HCT116 (cell line): ENCODE measurements around the gene IYD. TPM values are rescaled to one million over a fixed set of nuclear protein-coding genes. Genes with fewer than 3 reads are reported as not detected.

ENCODE experiments used
- ATAC-seq: fragments of 200-7000 bp; cut with Tn5 transposase; 2 replicates; pipeline ENCODE4 v1.9.1; 2020; ENCODE audit warnings: mild to moderate bottlenecking, moderate library complexity
- Bru-seq: library from RNA; stranded (reverse); fragments of 400-500 nt; gene quantifications from one replicate; lab custom pipeline; 2021; lab: Mats Ljungman, UMichigan
- BruChase-seq, 2 experiments: library from RNA; stranded (reverse); fragments of 400-500 nt; gene quantifications; one replicate each; lab custom pipeline; 2021; lab: Mats Ljungman, UMichigan
- BruUV-seq: library from RNA; stranded (reverse); fragments of 400-500 nt; replicated peaks from 2 replicates; lab custom pipeline; 2021; lab: Mats Ljungman, UMichigan
- CTCF ChIA-PET: fragments of 300-600 bp; sonication (Branson Sonifier 250); formaldehyde crosslinking; loops from one replicate; lab custom pipeline; 2021; ENCODE audit warnings: antibody characterized with exemption; lab: Charles Lee
- POLR2A ChIA-PET: fragments of 300-600, 350-600 bp; sonication (Branson Sonifier 250); formaldehyde crosslinking; loops from one replicate; lab custom pipeline; 2021; ENCODE audit warnings: antibody characterized with exemption; lab: Charles Lee
- RAD21 ChIA-PET, 2 experiments: fragments of 300-600 bp; sonication (Branson Sonifier 250); formaldehyde crosslinking; loops; one replicate each; lab custom pipeline; 2023; ENCODE audit warnings: low total read pairs in 2 of 2; ENCODE audit not compliant: uncharacterized antibody in 2 of 2, unreplicated experiment in 2 of 2, low non-redundant PET in 1 of 2; lab: Charles Lee
- DNase-seq: peaks from one replicate; pipeline ENCODE4 v3.0.0-alpha.2; 2010; ENCODE audit warnings: low read depth, low spot score
- H2AFZ ChIP-seq: fragments of 200-600 bp; shearing (Covaris generic), sonication (generic); 2 replicates; pipeline ENCODE4 v1.6.1; 2017; ENCODE audit warnings: low read depth, mixed run types, mixed read lengths, antibody characterized with exemption, low read length; ENCODE audit not compliant: poor library complexity, severe bottlenecking
- H3K27ac ChIP-seq: 2 replicates; pipeline ENCODE4 v1.5.1; 2012; ENCODE audit warnings: low read depth, low read length
- H3K27me3 ChIP-seq: fragments of 200-600 bp; sonication (generic); 2 replicates; pipeline ENCODE4 v1.6.1; 2016; ENCODE audit warnings: mixed run types, low read length, mixed read lengths; ENCODE audit not compliant: insufficient read depth
- H3K36me3 ChIP-seq, 2 experiments: fragments of 200-500 bp in 1 of 2; fragments of 200-600 bp in 1 of 2; sonication (Bioruptor generic) in 1 of 2; sonication (generic) in 1 of 2; 2 replicates each; pipeline versions ENCODE4 v1.5.1 to v1.6.1; 2014 to 2016; ENCODE audit warnings: low read length in 2 of 2, inconsistent platforms in 1 of 2, mixed read lengths in 1 of 2, mixed run types in 1 of 2; ENCODE audit not compliant: insufficient read depth in 2 of 2, control insufficient read depth in 1 of 2
- H3K4me1 ChIP-seq, 2 experiments: fragments of 200-600 bp in 1 of 2; sonication (generic) in 1 of 2; 2 replicates each; pipeline versions ENCODE4 v1.5.1 to v1.6.1; 2012 to 2017; ENCODE audit warnings: low read length in 2 of 2, inconsistent platforms in 1 of 2, mild to moderate bottlenecking in 1 of 2, mixed read lengths in 1 of 2, mixed run types in 1 of 2, moderate library complexity in 1 of 2; ENCODE audit not compliant: insufficient read depth in 2 of 2, control insufficient read depth in 1 of 2
- H3K4me2 ChIP-seq: fragments of 200-600 bp; sonication (generic); 2 replicates; pipeline ENCODE4 v1.6.1; 2017; ENCODE audit warnings: mixed run types, low read length, mixed read lengths
- H3K4me3 ChIP-seq, 2 experiments: fragments of 200-600 bp in 1 of 2; sonication (generic) in 1 of 2; replicated peaks in 1 of 2; 2 replicates each; pipeline ENCODE4 v1.5.1; 2011 to 2016; ENCODE audit warnings: low read length in 2 of 2, control low read depth in 1 of 2, low read depth in 1 of 2, mild to moderate bottlenecking in 1 of 2, mixed read lengths in 1 of 2, mixed run types in 1 of 2
- H3K79me2 ChIP-seq: fragments of 200-600 bp; sonication (generic); 2 replicates; pipeline ENCODE4 v1.6.1; 2017; ENCODE audit warnings: mild to moderate bottlenecking, mixed run types, low read length, moderate library complexity, mixed read lengths; ENCODE audit not compliant: insufficient read depth
- H3K9ac ChIP-seq: fragments of 200-600 bp; sonication (generic); 2 replicates; pipeline ENCODE4 v1.6.1; 2016; ENCODE audit warnings: low read length, mixed read lengths
- H3K9me2 ChIP-seq: fragments of 200-600 bp; sonication (generic), shearing (Covaris generic); 2 replicates; pipeline ENCODE4 v1.6.1; 2017; ENCODE audit warnings: mixed run types, mild to moderate bottlenecking, moderate library complexity; ENCODE audit not compliant: insufficient read depth
- H3K9me3 ChIP-seq, 2 experiments: fragments of 200-500 bp in 1 of 2; fragments of 200-600 bp in 1 of 2; sonication (Bioruptor generic) in 1 of 2; sonication (generic) in 1 of 2; 2 replicates each; pipeline ENCODE4 v1.6.1; 2014 to 2017; ENCODE audit warnings: low read length in 2 of 2, mixed read lengths in 2 of 2, inconsistent platforms in 1 of 2, low read depth in 1 of 2, mild to moderate bottlenecking in 1 of 2, mixed run types in 1 of 2, moderate library complexity in 1 of 2; ENCODE audit not compliant: control insufficient read depth in 1 of 2, insufficient read depth in 1 of 2
- H4K20me1 ChIP-seq: fragments of 200-600 bp; sonication (generic), shearing (Covaris generic); 2 replicates; pipeline ENCODE4 v1.6.1; 2017; ENCODE audit warnings: mixed run types, mild to moderate bottlenecking, moderate library complexity; ENCODE audit not compliant: insufficient read depth
- CBX3 ChIP-seq: IDR thresholded peaks from 2 replicates; pipeline ENCODE4 v1.6.1; 2012; ENCODE audit warnings: low read depth
- CEBPB ChIP-seq: IDR thresholded peaks from 2 replicates; pipeline ENCODE4 v1.6.1; 2012; ENCODE audit warnings: low read depth
- CTCF ChIP-seq, 3 experiments: fragments of 200-600 bp in 1 of 3; sonication (generic) in 1 of 3; IDR thresholded peaks in 2 of 3; conservative IDR thresholded peaks in 1 of 3; 2 replicates each; pipeline ENCODE4 v1.5.1; 2012 to 2017; ENCODE audit warnings: low read depth in 2 of 3, low read length in 2 of 3, antibody characterized with exemption in 1 of 3, borderline replicate concordance in 1 of 3, control low read depth in 1 of 3, mild to moderate bottlenecking in 1 of 3, mixed read lengths in 1 of 3, mixed run types in 1 of 3, moderate library complexity in 1 of 3; ENCODE audit not compliant: insufficient read depth in 1 of 3
- EGR1 ChIP-seq: IDR thresholded peaks from 2 replicates; pipeline ENCODE4 v1.6.1; 2012; ENCODE audit warnings: low read depth
- ELF1 ChIP-seq: IDR thresholded peaks from 2 replicates; pipeline ENCODE4 v1.6.1; 2012; ENCODE audit warnings: low read depth, borderline replicate concordance
- EZH2phosphoT487 ChIP-seq: fragments of 200-600 bp; IDR thresholded peaks from 2 replicates; pipeline ENCODE4 v1.6.1; 2018; ENCODE audit warnings: antibody characterized with exemption, borderline replicate concordance
- JUND ChIP-seq: IDR thresholded peaks from 2 replicates; pipeline ENCODE4 v1.6.1; 2012
- POLR2AphosphoS5 ChIP-seq: IDR thresholded peaks from 2 replicates; pipeline ENCODE4 v1.6.1; 2011; ENCODE audit warnings: mild to moderate bottlenecking, low read depth, low read length, moderate library complexity
- RAD21 ChIP-seq: IDR thresholded peaks from 2 replicates; pipeline ENCODE4 v1.6.1; 2012; ENCODE audit warnings: low read depth, mild to moderate bottlenecking
- SP1 ChIP-seq: IDR thresholded peaks from 2 replicates; pipeline ENCODE4 v1.6.1; 2012; ENCODE audit warnings: low read depth
- TCF7L2 ChIP-seq: IDR thresholded peaks from 2 replicates; pipeline ENCODE4 v1.7.0; 2011; ENCODE audit warnings: borderline replicate concordance, inconsistent platforms; ENCODE audit not compliant: insufficient read depth, insufficient read length; ENCODE audit errors: extremely low read depth
- YY1 ChIP-seq: IDR thresholded peaks from 2 replicates; pipeline ENCODE4 v1.6.1; 2011; ENCODE audit warnings: low read length, low read depth, moderate library complexity, mild to moderate bottlenecking; ENCODE audit not compliant: insufficient replicate concordance; ENCODE audit errors: extremely low read depth
- ZFX ChIP-seq: fragments of 450-650 bp; IDR thresholded peaks from 2 replicates; pipeline ENCODE4 v1.6.1; 2017
- intact Hi-C: fragments of 100-400 bp; cut with micrococcal nuclease; formaldehyde crosslinking; loops from 2 replicates; pipeline ENCODE4 v1.10.0; 2022
- long read RNA-seq: library from polyadenylated mRNA; unstranded; transcript quantifications from one replicate; pipeline ENCODE4 v2.0.0, GENCODE V29; 2021; ENCODE audit not compliant: unreplicated experiment
- polyA plus RNA-seq: library from polyadenylated mRNA; unstranded; fragments of >200 nt; gene quantifications from 2 replicates; pipeline ENCODE4 v1.2.1, GENCODE V29; 2012; ENCODE audit warnings: missing spikeins
- total RNA-seq: library from RNA; stranded (reverse); gene quantifications from one replicate; pipeline ENCODE4 v1.2.1, GENCODE V29; 2021; ENCODE audit not compliant: unreplicated experiment
- TF ChIP-seq, protein P1 (sequence below): IDR thresholded peaks from 2 replicates; pipeline ENCODE4 v1.6.1; 2012
- TF ChIP-seq, protein P2 (sequence below): IDR thresholded peaks from 2 replicates; pipeline ENCODE4 v1.6.1; 2011; ENCODE audit warnings: mild to moderate bottlenecking, low read length, moderate library complexity; ENCODE audit not compliant: insufficient replicate concordance; ENCODE audit errors: extremely low read depth
- TF ChIP-seq, protein P3 (sequence below): IDR thresholded peaks from 2 replicates; pipeline ENCODE4 v1.6.1; 2012
- TF ChIP-seq, protein P4 (sequence below): IDR thresholded peaks from 2 replicates; pipeline ENCODE4 v1.6.1; 2012; ENCODE audit warnings: low read depth

Gene IYD, protein sequence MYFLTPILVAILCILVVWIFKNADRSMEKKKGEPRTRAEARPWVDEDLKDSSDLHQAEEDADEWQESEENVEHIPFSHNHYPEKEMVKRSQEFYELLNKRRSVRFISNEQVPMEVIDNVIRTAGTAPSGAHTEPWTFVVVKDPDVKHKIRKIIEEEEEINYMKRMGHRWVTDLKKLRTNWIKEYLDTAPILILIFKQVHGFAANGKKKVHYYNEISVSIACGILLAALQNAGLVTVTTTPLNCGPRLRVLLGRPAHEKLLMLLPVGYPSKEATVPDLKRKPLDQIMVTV
- not detected for total RNA-seq
- polyA plus RNA-seq = not detected in 2 replicates
- Bru-seq, nascent RNA = not detected
- BruChase-seq, experiment 1, labeled RNA remaining after a 6-hour chase = percentile 5 among the genes with signal in this experiment
- BruChase-seq, experiment 2, labeled RNA remaining after a 2-hour chase = percentile 3 among the genes with signal in this experiment
- long read RNA-seq = 0 reads

DNA sequence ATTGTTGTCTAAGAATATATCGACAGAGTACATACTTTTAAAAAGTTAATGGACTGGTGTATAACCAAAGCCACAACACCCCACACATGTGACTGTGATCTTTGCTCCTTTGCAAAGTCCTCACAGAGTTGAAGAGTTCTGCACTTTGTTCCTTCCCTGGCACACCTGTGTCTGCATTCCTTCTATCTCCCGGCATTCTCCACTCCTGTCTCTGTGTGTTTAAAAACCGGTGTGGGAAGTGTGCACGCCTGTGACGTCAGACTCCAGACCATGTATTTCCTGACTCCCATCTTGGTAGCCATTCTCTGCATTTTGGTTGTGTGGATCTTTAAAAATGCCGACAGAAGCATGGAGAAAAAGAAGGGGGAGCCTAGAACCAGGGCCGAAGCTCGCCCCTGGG lies at the start of gene IYD:
Gene IYD, plus strand, starts transcription at position 251 of the 400 bp plus-strand sequence. Its CDS starts 20 bp downstream, at position 271.
- no peaks in the 10 kb centered on the region for H3K9me3 ChIP-seq
- ChIA-PET RAD21 (no interaction called here), POLR2A (no interaction called here), CTCF (no interaction called here)
- no TSS peak for BruUV-seq
- H3K27ac ChIP-seq = no peak within 1 kb of the TSS
- H2AFZ ChIP-seq = no peak within 1 kb of the TSS
- H4K20me1 ChIP-seq = no peaks in the 10 kb centered on the region
- no peak within 1 kb of the TSS for H3K4me3 ChIP-seq
- no peaks in the 10 kb centered on the region for H3K36me3 ChIP-seq
- no peaks in the 10 kb centered on the region for H3K27me3 ChIP-seq
- no peak for DNase-seq
- ATAC-seq = no peak
- no peak within 1 kb of the TSS for H3K9ac ChIP-seq
- H3K9me2 ChIP-seq = no peaks in the 10 kb centered on the region
- TF ChIP-seq RAD21 = no peak
- TF ChIP-seq, protein P1, sequence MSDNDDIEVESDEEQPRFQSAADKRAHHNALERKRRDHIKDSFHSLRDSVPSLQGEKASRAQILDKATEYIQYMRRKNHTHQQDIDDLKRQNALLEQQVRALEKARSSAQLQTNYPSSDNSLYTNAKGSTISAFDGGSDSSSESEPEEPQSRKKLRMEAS = no peak
- no peak for TF ChIP-seq CBX3
- no peak for TF ChIP-seq JUND
- TF ChIP-seq, protein P2, sequence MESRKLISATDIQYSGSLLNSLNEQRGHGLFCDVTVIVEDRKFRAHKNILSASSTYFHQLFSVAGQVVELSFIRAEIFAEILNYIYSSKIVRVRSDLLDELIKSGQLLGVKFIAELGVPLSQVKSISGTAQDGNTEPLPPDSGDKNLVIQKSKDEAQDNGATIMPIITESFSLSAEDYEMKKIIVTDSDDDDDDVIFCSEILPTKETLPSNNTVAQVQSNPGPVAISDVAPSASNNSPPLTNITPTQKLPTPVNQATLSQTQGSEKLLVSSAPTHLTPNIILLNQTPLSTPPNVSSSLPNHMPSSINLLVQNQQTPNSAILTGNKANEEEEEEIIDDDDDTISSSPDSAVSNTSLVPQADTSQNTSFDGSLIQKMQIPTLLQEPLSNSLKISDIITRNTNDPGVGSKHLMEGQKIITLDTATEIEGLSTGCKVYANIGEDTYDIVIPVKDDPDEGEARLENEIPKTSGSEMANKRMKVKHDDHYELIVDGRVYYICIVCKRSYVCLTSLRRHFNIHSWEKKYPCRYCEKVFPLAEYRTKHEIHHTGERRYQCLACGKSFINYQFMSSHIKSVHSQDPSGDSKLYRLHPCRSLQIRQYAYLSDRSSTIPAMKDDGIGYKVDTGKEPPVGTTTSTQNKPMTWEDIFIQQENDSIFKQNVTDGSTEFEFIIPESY = no peak
- no peak for TF ChIP-seq ZFX
- TF ChIP-seq CTCF (IDR thresholded peaks at IDR 0.05 in 2 of 3, conservative IDR thresholded peaks at IDR 0.05 in 1 of 3; ENCODE audit: borderline replicate concordance in 1 of 3, insufficient read depth in 1 of 3, low read depth in 2 of 3, low read length in 2 of 3) = no peak
- no peak for TF ChIP-seq ELF1
- no peak for TF ChIP-seq POLR2AphosphoS5
- TF ChIP-seq, protein P3, sequence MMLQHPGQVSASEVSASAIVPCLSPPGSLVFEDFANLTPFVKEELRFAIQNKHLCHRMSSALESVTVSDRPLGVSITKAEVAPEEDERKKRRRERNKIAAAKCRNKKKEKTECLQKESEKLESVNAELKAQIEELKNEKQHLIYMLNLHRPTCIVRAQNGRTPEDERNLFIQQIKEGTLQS = no peak
- TF ChIP-seq EGR1 = no peak
- TF ChIP-seq TCF7L2 = no peak
- TF ChIP-seq, protein P4, sequence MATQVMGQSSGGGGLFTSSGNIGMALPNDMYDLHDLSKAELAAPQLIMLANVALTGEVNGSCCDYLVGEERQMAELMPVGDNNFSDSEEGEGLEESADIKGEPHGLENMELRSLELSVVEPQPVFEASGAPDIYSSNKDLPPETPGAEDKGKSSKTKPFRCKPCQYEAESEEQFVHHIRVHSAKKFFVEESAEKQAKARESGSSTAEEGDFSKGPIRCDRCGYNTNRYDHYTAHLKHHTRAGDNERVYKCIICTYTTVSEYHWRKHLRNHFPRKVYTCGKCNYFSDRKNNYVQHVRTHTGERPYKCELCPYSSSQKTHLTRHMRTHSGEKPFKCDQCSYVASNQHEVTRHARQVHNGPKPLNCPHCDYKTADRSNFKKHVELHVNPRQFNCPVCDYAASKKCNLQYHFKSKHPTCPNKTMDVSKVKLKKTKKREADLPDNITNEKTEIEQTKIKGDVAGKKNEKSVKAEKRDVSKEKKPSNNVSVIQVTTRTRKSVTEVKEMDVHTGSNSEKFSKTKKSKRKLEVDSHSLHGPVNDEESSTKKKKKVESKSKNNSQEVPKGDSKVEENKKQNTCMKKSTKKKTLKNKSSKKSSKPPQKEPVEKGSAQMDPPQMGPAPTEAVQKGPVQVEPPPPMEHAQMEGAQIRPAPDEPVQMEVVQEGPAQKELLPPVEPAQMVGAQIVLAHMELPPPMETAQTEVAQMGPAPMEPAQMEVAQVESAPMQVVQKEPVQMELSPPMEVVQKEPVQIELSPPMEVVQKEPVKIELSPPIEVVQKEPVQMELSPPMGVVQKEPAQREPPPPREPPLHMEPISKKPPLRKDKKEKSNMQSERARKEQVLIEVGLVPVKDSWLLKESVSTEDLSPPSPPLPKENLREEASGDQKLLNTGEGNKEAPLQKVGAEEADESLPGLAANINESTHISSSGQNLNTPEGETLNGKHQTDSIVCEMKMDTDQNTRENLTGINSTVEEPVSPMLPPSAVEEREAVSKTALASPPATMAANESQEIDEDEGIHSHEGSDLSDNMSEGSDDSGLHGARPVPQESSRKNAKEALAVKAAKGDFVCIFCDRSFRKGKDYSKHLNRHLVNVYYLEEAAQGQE = no peak
- no peak for TF ChIP-seq SP1
- TF ChIP-seq EZH2phosphoT487 = no peak
- TF ChIP-seq YY1 = no peak
- TF ChIP-seq CEBPB = no peak
- intact Hi-C loops = no loop called here
- H3K79me2 ChIP-seq = no peaks in the 10 kb centered on the region
- no peaks in the 10 kb centered on the region for H3K4me1 ChIP-seq
- no peak within 1 kb of the TSS for H3K4me2 ChIP-seq
